Renal pelvis (tissue), 4 donors: ENCODE data around the gene HCN2. TPM values are rescaled to one million over a fixed set of nuclear protein-coding genes. Genes with fewer than 3 reads are reported as not detected.
A peak's percentile ranks its signal among the peaks of the same experiment; 100 is the strongest.

Source experiments
- DNase-seq: peaks from one replicate; pipeline ENCODE4 v3.0.0-alpha.2; 2013
- polyA plus RNA-seq, 3 donors: library from polyadenylated mRNA; unstranded; fragments of 120-200 nt; gene quantifications; one replicate each; pipeline ENCODE4 v1.2.1, GENCODE V29; 2013; ENCODE audit not compliant: insufficient read length in 3 of 3

Gene HCN2
- polyA plus RNA-seq, 3 donors: 0.27 to 0.48 (median 0.30) TPM

GRCh38 chr19:653425-653824, 63.7 kb downstream of the HCN2 start:
- DNase-seq: no peak

DNA sequence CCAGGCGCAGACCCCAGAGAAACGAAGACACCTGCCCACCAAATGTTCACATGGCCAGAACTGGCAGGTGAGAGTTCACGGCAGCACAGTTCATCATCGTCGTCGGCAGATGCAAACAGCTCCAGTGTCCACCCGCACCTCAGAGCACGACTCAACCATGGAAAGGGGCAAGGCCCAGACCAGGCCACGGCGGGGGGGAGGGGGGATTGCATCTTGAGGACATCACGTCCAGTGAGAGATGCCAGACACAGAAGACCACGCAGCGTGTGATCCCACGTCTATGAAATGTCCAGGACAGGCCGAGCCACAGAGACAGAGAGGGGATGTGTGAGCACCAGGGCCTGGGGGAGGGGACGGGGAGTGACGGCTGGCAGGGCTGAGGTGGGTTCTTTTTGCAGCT, 66.0 kb downstream of the HCN2 start:
- no peak for DNase-seq

- DNase-seq: no peak
Measured at GRCh38 chr19:656751-657559, 67.3 kb downstream of the HCN2 start.

- no peak for DNase-seq
Measured at GRCh38 chr19:657611-658010, 67.9 kb downstream of the HCN2 start.

GRCh38 chr19:658059-658839, 68.6 kb downstream of the HCN2 start:
- no peak for DNase-seq

- DNase-seq: no peak
Measured at GRCh38 chr19:658916-659839, 69.5 kb downstream of the HCN2 start.

DNA sequence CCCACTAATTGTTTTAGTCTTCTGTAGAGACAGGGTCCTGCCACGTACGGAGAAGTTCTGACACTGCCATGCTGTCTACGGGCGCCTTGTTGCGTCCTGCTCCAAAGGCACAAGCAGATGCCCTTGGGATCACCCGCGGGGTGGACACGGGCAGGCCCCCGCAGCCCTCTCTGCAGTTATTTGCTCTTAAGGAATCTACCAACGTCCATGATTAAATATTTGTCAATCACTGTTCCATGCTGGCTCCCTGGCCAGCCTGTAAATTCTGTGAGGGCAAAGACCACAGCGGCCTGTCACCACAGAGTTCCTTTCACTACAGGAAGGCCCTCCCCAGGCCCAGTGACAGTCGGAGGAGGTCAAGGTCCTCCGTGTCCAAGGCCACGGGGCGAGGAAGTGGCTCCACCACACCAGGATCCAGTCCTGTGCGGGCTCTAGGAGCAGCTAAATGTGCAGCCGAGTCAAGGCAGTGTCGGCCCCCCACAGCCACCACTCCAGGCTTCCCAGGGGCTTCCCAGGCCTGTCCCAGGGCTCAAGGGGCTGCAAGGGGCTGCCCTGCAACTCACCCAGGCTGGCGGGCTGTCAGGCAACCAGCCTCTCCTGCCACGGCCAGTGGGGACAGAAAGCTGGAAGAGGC, 71.2 kb downstream of the HCN2 start:
- DNase-seq: no peak

- DNase-seq: no peak
Measured at GRCh38 chr19:661427-662196, 71.9 kb downstream of the HCN2 start.

GRCh38 chr19:662207-662961, 72.7 kb downstream of the HCN2 start:
- no peak for DNase-seq

DNA sequence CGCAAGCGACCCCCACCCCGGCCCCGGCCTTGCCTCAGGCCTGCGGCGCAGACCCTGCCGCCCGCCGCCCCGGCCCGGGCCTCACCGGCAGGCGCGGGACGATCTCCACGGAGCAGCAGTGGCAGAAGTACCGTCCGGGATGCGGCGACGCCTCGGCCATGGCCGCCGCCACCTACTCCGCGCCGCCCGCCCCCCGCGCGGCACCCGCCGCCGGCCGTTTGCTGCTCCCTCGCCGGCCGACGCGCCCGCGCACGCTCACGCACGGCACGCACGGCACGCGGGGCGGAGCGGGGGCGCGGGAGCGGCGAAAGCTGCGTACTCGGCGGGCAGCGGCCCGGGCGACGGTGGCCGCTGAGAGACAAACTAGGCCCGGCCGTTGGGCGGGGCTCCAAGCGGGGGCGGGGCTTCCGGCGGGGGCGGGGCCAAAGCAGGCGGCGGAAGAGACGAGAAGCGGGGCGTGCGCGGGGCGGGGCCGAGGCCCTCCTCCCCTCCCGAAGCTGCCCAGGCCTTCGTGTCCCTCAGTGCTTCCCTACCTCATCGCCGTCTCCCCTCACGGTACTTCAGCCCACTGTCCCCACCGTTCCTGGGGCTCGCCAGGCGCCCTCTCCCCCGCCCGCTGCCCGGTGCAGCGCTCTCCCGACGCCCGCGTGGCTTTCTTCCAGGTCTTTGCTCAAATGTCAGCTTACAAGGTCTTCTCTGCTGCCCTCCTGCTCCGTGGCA, 73.4 kb downstream of the HCN2 start, which contains the start of gene RNF126:
TSS of gene RNF126 (minus strand) at position 253 of the 720 bp plus-strand sequence. CDS start at position 160, 93 bp downstream.
- peak; percentile 86 for DNase-seq

- DNase-seq: no peak
Measured at GRCh38 chr19:663682-664117, 74.0 kb downstream of the HCN2 start.

DNA sequence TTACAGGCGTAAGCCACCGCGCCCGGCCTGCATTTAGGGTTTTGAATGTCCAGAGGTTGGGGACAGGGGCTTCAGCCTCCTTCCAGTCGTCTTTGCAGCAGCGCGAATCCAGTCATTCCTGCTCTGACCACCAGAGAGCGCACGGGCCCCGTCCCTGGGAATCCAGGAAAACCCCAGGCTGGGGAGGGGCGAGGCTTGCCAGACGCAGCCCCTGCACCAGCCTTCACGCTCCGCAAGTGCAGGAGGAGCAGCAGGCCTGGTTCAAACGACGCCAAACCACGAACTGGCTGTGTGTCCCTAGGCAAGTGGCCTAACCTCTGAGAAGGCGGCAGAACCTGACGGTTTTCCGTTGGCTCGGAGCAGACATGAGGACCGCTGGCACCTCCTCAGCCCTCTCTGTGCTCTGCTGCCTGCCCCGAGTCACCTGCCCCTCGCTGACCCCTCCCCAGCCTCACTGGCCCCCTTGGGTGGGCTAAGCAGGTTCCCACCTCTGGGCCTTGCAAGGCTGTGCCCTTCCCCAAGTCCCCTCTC, 75.3 kb downstream of the HCN2 start:
- DNase-seq: peak; percentile 86

Other genes starting within 250 kb of the HCN2 start
- gene MIER2, start 245.1 kb upstream of the HCN2 start, polyA plus RNA-seq: 10 to 100 TPM; 24.5 to 37.3 (median 32.4) TPM
- gene C2CD4C, start 180.7 kb upstream of the HCN2 start, polyA plus RNA-seq: 1 to 10 TPM; 2.0 to 4.4 (median 4.0) TPM
- 10 to 100 TPM; 30.2 to 57.5 (median 36.2) TPM for gene SHC2, start 128.8 kb upstream of the HCN2 start, polyA plus RNA-seq
- 1 to 10 TPM; 5.3 to 7.0 (median 5.7) TPM for gene MADCAM1, start 93.4 kb upstream of the HCN2 start, polyA plus RNA-seq
- 10 to 100 TPM; 10.6 to 19.5 (median 14.0) TPM for gene TPGS1, start 82.4 kb upstream of the HCN2 start, polyA plus RNA-seq
- 10 to 100 TPM; 57.2 to 81.2 (median 68.3) TPM for gene CDC34, start 58.1 kb upstream of the HCN2 start, polyA plus RNA-seq
- gene GZMM, start 45.8 kb upstream of the HCN2 start, polyA plus RNA-seq: under 1 TPM; 0.14 to 0.49 (median 0.36) TPM
- gene BSG, start 17.3 kb upstream of the HCN2 start, polyA plus RNA-seq: 100 to 1,000 TPM; 474 to 595 (median 592) TPM
- 10 to 100 TPM; 64.7 to 78.3 (median 70.9) TPM for gene POLRMT, start 43.7 kb downstream of the HCN2 start, polyA plus RNA-seq
- 1 to 10 TPM in 1 of 3 donors, under 1 TPM in 2; 0.83 to 1.1 (median 0.91) TPM for gene FGF22, start 50.0 kb downstream of the HCN2 start, polyA plus RNA-seq
- 10 to 100 TPM; 33.8 to 35.9 (median 35.8) TPM for gene RNF126, start 73.3 kb downstream of the HCN2 start, polyA plus RNA-seq
- gene FSTL3, start 86.5 kb downstream of the HCN2 start, polyA plus RNA-seq: 10 to 100 TPM; 21.7 to 24.4 (median 23.3) TPM
- under 1 TPM in 2 of 3 donors, not detected in 1; 0.33 to 0.51 TPM for gene PRSS57, start 105.6 kb downstream of the HCN2 start, polyA plus RNA-seq
- 100 to 1,000 TPM in 2 of 3 donors, 10 to 100 TPM in 1; 89.8 to 119 (median 113) TPM for gene PALM, start 119.1 kb downstream of the HCN2 start, polyA plus RNA-seq
- gene MISP, start 161.2 kb downstream of the HCN2 start, polyA plus RNA-seq: 10 to 100 TPM in 1 of 3 donors, 1 to 10 TPM in 2; 7.1 to 11.2 (median 7.5) TPM
- gene PTBP1, start 207.6 kb downstream of the HCN2 start, polyA plus RNA-seq: 100 to 1,000 TPM; 400 to 450 (median 417) TPM
- gene PLPPR3, start 232.1 kb downstream of the HCN2 start, polyA plus RNA-seq: 10 to 100 TPM; 11.2 to 25.9 (median 17.1) TPM
- gene AZU1, start 238.0 kb downstream of the HCN2 start, polyA plus RNA-seq: 1 to 10 TPM; 1.0 to 3.4 (median 2.2) TPM